HAP-1 (cell line): ENCODE data around the gene PROSER1.
"Not testable (repeated sequence)": the region's sequence is repeated elsewhere in the genome, so short reads cannot be mapped to it uniquely, and the experiment has no call there.

Source experiments
- DNase-seq, 2 experiments: peaks; one replicate each; pipeline ENCODE4 v3.0.0-alpha.2; 2016 to 2020; ENCODE audit warnings: low spot score in 2 of 2
- H3K27me3 ChIP-seq: fragments of 250-450 bp; sonication (Bioruptor Pico); 2 replicates; pipeline ENCODE4 v1.5.1; 2020; ENCODE audit warnings: low read depth, mild to moderate bottlenecking, moderate library complexity
- H3K36me3 ChIP-seq: fragments of 250-450 bp; sonication (Bioruptor Pico); replicated peaks from 2 replicates; pipeline ENCODE4 v1.5.1; 2020; ENCODE audit warnings: mild to moderate bottlenecking
- H3K4me1 ChIP-seq: fragments of 250-450 bp; sonication (Bioruptor Pico); 2 replicates; pipeline ENCODE4 v1.5.1; 2020; ENCODE audit warnings: mild to moderate bottlenecking
- H3K4me3 ChIP-seq: fragments of 250-450 bp; sonication (Bioruptor Pico); 2 replicates; pipeline ENCODE4 v1.5.1; 2020; ENCODE audit warnings: mild to moderate bottlenecking, moderate library complexity
- H3K9me3 ChIP-seq: fragments of 250-450 bp; sonication (Bioruptor Pico); 2 replicates; pipeline ENCODE4 v1.5.1; 2020; ENCODE audit warnings: mild to moderate bottlenecking, moderate library complexity
- in situ Hi-C: fragments of 300-500 bp; cut with MboI; formaldehyde crosslinking; loops from 3 replicates; pipeline ENCODE4 v1.14.3; 2020; ENCODE audit warnings: low sequenced_read_pairs, inconsistent platforms, mixed read lengths

The PROSER1 gene

GRCh38 chr13:39013462-39013861 lies 24.4 kb downstream of the PROSER1 start:
- in situ Hi-C loops: no loop called here
- H3K4me3 ChIP-seq: no peak overlapping the region
- DNase-seq: no peak
- peaks cover 71% of the 10 kb centered on the region for H3K36me3 ChIP-seq
- no peaks in the 10 kb centered on the region for H3K4me1 ChIP-seq
- no peaks in the 10 kb centered on the region for H3K27me3 ChIP-seq
- H3K9me3 ChIP-seq: no peaks in the 10 kb centered on the region

- Histone ChIP-seq H3K9me3 (no peaks in the 10 kb centered on the region), H3K36me3 (peaks cover 69% of the 10 kb centered on the region), H3K4me3 (no peak overlapping the region), H3K4me1 (no peaks in the 10 kb centered on the region), H3K27me3 (no peaks in the 10 kb centered on the region)
- DNase-seq: peak in 1 of 2 experiments; percentile 43
- in situ Hi-C loops: no loop called here
Measured at GRCh38 chr13:39012608-39013007, 25.3 kb downstream of the PROSER1 start.

DNA sequence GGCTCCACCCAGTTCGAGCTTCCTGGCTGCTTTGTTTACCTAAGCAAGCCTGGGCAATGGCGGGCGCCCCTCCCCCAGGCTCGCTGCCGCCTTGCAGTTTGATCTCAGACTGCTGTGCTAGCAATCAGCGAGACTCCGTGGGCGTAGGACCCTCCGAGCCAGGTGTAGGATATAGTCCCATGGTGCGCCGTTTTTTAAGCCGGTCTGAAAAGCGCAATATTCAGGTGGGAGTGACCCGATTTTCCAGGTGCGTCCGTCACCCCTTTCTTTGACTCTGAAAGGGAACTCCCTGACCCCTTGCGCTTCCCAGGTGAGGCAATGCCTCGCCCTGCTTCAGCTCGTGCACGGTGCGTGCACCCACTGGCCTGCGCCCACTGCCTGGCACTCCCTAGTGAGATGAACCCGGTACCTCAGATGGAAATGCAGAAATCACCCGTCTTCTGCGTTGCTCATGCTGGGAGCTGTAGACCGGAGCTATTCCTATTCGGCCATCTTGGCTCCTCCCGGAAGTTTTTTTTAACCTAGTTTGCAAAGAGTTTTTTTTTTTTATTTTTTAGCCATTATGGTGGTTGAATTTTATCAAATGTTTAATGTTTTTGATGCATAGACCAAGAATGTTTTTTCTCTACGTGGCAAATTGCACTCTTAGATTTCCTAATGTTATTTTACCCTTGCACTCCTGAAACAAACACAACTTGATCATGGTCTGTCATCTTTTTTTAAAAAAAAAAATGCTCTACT lies 31.3 kb downstream of the PROSER1 start:
- H3K4me1 ChIP-seq, H3K27me3 ChIP-seq, DNase-seq, in situ Hi-C loops, H3K4me3 ChIP-seq, H3K9me3 ChIP-seq: not testable (repeated sequence)
- peaks cover 17% of the 10 kb centered on the region for H3K36me3 ChIP-seq

- H3K4me1 ChIP-seq: no peaks in the 10 kb centered on the region
- H3K9me3 ChIP-seq: no peaks in the 10 kb centered on the region
- DNase-seq: no peak
- H3K27me3 ChIP-seq: no peaks in the 10 kb centered on the region
- H3K4me3 ChIP-seq: no peak overlapping the region
- in situ Hi-C loops: no loop called here
- H3K36me3 ChIP-seq: no peaks in the 10 kb centered on the region
Measured at GRCh38 chr13:38998739-38999138, 39.1 kb downstream of the PROSER1 start.

- in situ Hi-C loops: no loop called here
- Histone ChIP-seq H3K9me3 (no peaks in the 10 kb centered on the region), H3K36me3 (no peaks in the 10 kb centered on the region), H3K4me1 (peaks cover 3% of the 10 kb centered on the region), H3K4me3 (no peak overlapping the region), H3K27me3 (no peaks in the 10 kb centered on the region)
- DNase-seq: no peak
Measured at GRCh38 chr13:38993381-38993780, 44.5 kb downstream of the PROSER1 start.

DNA sequence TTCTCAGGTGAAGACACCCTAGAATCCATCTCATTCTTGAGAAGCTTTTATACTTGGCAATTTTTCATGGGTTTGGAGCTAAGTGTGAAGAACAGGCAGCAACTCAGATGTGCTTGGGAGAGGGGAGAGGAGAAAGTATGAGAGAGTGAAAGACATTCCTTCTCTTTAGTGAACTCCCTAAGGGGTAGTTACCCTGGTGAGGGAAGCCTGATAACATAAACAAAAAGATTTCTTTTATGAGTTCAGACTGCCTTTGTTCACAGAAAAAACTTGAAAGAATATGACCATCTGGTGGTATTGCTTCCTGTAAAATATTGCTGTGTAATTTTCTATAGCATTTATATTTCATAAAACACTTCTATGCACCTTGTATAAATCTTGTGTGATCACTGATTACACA lies 47.2 kb downstream of the PROSER1 start, which contains the start of gene STOML3:
TSS of gene STOML3 (minus strand) at position 139 of the 400 bp plus-strand sequence. CDS start at position 29, 110 bp downstream.
- H3K36me3 ChIP-seq: no peaks in the 10 kb centered on the region
- peaks cover 3% of the 10 kb centered on the region for H3K4me1 ChIP-seq
- H3K27me3 ChIP-seq: no peaks in the 10 kb centered on the region
- no peak within 1 kb of the TSS for H3K4me3 ChIP-seq
- no peaks in the 10 kb centered on the region for H3K9me3 ChIP-seq
- peak; percentile 19 to 60 for DNase-seq
- in situ Hi-C loops: no loop called here

DNA sequence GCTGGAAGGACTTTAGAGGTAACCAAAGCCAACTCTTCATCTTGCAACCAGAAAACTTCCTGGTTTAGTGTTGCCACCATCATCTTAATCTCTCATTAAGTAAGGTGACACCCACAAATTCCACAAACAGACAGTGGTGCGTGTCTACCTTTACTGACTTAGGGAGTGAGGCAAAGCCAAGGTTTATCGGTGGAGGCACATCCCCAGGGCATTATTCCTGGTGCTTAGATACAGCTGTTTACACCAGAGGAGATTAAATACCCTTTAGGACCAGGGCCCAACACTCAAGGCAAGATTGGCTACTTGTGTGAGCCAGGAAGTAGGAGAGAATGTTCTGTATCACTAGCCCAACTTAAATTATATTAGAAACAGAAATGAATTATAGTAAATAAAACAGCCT lies 56.8 kb downstream of the PROSER1 start:
- peaks cover 6% of the 10 kb centered on the region for H3K9me3 ChIP-seq

GRCh38 chr13:38980750-38981078 lies 57.2 kb downstream of the PROSER1 start:
- Histone ChIP-seq H3K4me1 (no peaks in the 10 kb centered on the region), H3K36me3 (no peaks in the 10 kb centered on the region), H3K9me3 (peaks cover 6% of the 10 kb centered on the region), H3K4me3 (no peak overlapping the region), H3K27me3 (no peaks in the 10 kb centered on the region)
- in situ Hi-C loops: no loop called here
- DNase-seq: no peak

More for the DNA sequence above, 56.8 kb downstream of the PROSER1 start:
- Histone ChIP-seq H3K27me3 (no peaks in the 10 kb centered on the region), H3K4me1 (no peaks in the 10 kb centered on the region), H3K36me3 (no peaks in the 10 kb centered on the region), H3K4me3 (no peak overlapping the region)
- in situ Hi-C loops: no loop called here
- DNase-seq: no peak

DNA sequence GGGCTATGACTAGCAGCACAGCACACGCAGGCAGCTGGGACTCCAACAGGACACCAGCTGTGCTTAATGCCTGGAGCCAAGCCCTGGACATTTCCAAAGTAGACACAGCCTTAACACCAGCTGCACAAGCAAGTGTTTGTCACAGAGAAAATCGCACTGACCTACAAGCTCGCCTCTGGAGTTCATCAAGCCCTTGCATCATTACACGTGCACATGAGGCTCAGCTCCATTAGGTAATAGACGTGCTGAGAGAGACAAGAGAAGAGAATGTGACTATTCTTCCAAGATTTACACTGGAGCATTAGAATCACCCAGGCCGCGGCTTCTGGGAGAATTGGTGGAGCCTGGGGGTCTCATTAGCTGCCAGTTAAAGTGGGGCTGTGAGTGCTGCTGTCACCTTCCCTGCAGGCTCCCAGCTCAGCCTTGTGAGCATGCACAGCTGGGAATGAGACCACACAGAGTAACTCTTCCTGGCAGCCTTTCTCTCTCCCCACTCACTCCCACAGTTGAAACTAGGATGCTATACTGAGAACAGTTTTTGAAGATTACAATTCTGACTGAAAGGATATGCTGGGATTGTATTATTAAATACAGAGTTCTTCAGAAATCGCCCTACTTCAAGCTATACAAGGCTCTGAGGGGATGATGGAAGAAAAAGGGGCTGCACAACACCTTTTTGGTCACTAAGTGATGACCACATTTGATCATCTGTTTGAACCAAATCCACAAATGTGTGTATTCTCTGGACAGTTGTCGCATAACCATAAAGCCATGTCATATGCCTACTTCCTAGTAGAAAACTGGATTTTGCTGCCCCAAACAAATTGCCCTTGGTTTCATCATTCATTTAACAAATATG lies 57.8 kb downstream of the PROSER1 start:
- H3K9me3 ChIP-seq: peaks cover 6% of the 10 kb centered on the region
- no peaks in the 10 kb centered on the region for H3K4me1 ChIP-seq
- H3K36me3 ChIP-seq: no peaks in the 10 kb centered on the region
- H3K27me3 ChIP-seq: no peaks in the 10 kb centered on the region
- DNase-seq: no peak
- in situ Hi-C loops: no loop called here
- no peak overlapping the region for H3K4me3 ChIP-seq

GRCh38 chr13:38970380-38971051 lies 67.4 kb downstream of the PROSER1 start:
- H3K4me1 ChIP-seq: no peaks in the 10 kb centered on the region
- peaks cover 2% of the 10 kb centered on the region; the same call in 1 of the 2 replicates for H3K27me3 ChIP-seq
- no peak for DNase-seq
- in situ Hi-C loops: no loop called here
- no peaks in the 10 kb centered on the region for H3K9me3 ChIP-seq
- H3K36me3 ChIP-seq: no peaks in the 10 kb centered on the region
- no peak overlapping the region for H3K4me3 ChIP-seq

GRCh38 chr13:38969187-38969586 lies 68.7 kb downstream of the PROSER1 start:
- in situ Hi-C loops: no loop called here
- H3K27me3 ChIP-seq: peaks cover 2% of the 10 kb centered on the region; the same call in 1 of the 2 replicates
- H3K9me3 ChIP-seq: no peaks in the 10 kb centered on the region
- DNase-seq: no peak
- no peaks in the 10 kb centered on the region for H3K36me3 ChIP-seq
- no peaks in the 10 kb centered on the region for H3K4me1 ChIP-seq
- no peak overlapping the region for H3K4me3 ChIP-seq

GRCh38 chr13:38967446-38967845 lies 70.4 kb downstream of the PROSER1 start:
- H3K4me1 ChIP-seq: no peaks in the 10 kb centered on the region
- DNase-seq: no peak
- no peaks in the 10 kb centered on the region for H3K36me3 ChIP-seq
- no peak overlapping the region for H3K4me3 ChIP-seq
- in situ Hi-C loops: no loop called here
- H3K27me3 ChIP-seq: peaks cover 2% of the 10 kb centered on the region; the same call in 1 of the 2 replicates
- H3K9me3 ChIP-seq: no peaks in the 10 kb centered on the region

- H3K4me3 ChIP-seq: no peak overlapping the region
- H3K9me3 ChIP-seq: no peaks in the 10 kb centered on the region
- H3K27me3 ChIP-seq: peaks cover 2% of the 10 kb centered on the region; the same call in 1 of the 2 replicates
- H3K4me1 ChIP-seq: no peaks in the 10 kb centered on the region
- in situ Hi-C loops: no loop called here
- no peak for DNase-seq
- H3K36me3 ChIP-seq: no peaks in the 10 kb centered on the region
Measured at GRCh38 chr13:38965281-38965680, 72.6 kb downstream of the PROSER1 start.

GRCh38 chr13:38960175-38960574 lies 77.7 kb downstream of the PROSER1 start:
- Histone ChIP-seq H3K4me1 (no peaks in the 10 kb centered on the region), H3K9me3 (no peaks in the 10 kb centered on the region), H3K4me3 (no peak overlapping the region), H3K27me3 (no peaks in the 10 kb centered on the region), H3K36me3 (no peaks in the 10 kb centered on the region; the same call in 1 of the 2 replicates)
- no peak for DNase-seq
- in situ Hi-C loops: no loop called here
